GM12891 (cell line): ENCODE measurements around the gene ELMO1.

ENCODE experiments used
- POLR2A ChIP-seq: IDR thresholded peaks from 2 replicates; pipeline ENCODE4 v1.6.1; 2011; ENCODE audit warnings: low read depth, low read length, control low read depth
- POLR2AphosphoS5 ChIP-seq: IDR thresholded peaks from 2 replicates; pipeline ENCODE4 v1.6.1; 2011; ENCODE audit warnings: low read depth, low read length, control low read depth
- SPI1 ChIP-seq: IDR thresholded peaks from 2 replicates; pipeline ENCODE4 v1.6.1; 2011; ENCODE audit warnings: low read depth, low read length, control low read depth
- TAF1 ChIP-seq: IDR thresholded peaks from 2 replicates; pipeline ENCODE4 v1.6.1; 2011; ENCODE audit warnings: low read depth, low read length, control low read depth

DNA sequence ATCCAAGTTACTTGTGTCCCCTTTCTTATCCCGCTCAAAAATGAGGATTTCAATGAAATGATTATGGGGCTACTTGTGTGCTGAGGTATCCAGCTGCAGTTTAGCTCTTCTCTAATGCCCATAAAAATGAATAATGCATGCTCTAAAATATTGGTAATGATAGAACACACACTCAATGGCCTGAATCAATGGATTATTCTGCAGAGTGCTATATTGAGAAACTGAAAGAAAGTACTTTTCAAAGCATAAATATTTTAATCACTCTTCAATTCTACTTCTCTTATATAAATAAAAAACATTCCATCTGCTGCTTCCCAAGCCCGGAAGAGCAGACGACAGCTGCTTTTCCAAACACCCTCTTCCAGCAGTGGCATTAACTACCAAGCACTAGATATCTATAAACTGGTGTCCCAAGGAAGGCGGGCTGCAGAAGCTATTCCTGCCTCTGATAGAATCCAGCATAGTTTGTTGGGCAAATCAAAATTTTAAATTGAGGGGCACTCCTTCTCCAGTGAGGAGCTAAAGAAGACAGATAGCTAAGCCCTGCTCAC lies 439.5 kb downstream of the ELMO1 start:
- TF ChIP-seq SPI1 (no peak), POLR2AphosphoS5 (no peak), POLR2A (no peak), TAF1 (no peak)
